ENCODE measurements around the gene DNAJC7.

GRCh38 chr17:41943492-41943891 lies 73.7 kb downstream of the DNAJC7 start:
- TF ChIP-seq POLR2A (IDR thresholded peaks at IDR 0.05) (no peak), CTCF (IDR thresholded peaks at IDR 0.05) (no peak)

All from right lobe of liver (tissue), 4 donors.